PC-3 (cell line): ENCODE measurements around the gene JCAD. TPM values are rescaled to one million over a fixed set of nuclear protein-coding genes. Genes with fewer than 3 reads are reported as not detected.

Experiments
- ATAC-seq: fragments of 200-7000 bp; cut with Tn5 transposase; 2 replicates; pipeline ENCODE4 v1.9.1; 2020; ENCODE audit warnings: mild to moderate bottlenecking, moderate library complexity
- BruUV-seq: library from RNA; stranded (reverse); fragments of 400-500 nt; replicated peaks from 2 replicates; lab custom pipeline; 2021; lab: Mats Ljungman, UMichigan
- CTCF ChIA-PET: fragments of 300-600 bp; sonication (Branson Sonifier 250); formaldehyde crosslinking; loops from one replicate; lab custom pipeline; 2022; ENCODE audit warnings: antibody characterized with exemption; lab: Charles Lee
- POLR2A ChIA-PET: fragments of 300-600 bp; sonication (Branson Sonifier 250); formaldehyde crosslinking; loops from one replicate; lab custom pipeline; 2022; ENCODE audit warnings: antibody characterized with exemption; ENCODE audit not compliant: unreplicated experiment; lab: Charles Lee
- DNase-seq: peaks from one replicate; pipeline ENCODE4 v3.0.0-alpha.2; 2015
- H2AFZ ChIP-seq: fragments of 300-600 bp; sonication (generic); 2 replicates; pipeline ENCODE4 v1.6.0; 2016; ENCODE audit warnings: antibody characterized with exemption, low read length
- H3F3A ChIP-seq: fragments of 300-600 bp; sonication (generic); one replicate; pipeline ENCODE4 v1.6.0; 2017; ENCODE audit warnings: antibody characterized with exemption, low read length, control low read depth, mild to moderate bottlenecking; ENCODE audit not compliant: unreplicated experiment
- H3K27ac ChIP-seq: fragments of 300-600 bp; sonication (generic); 2 replicates; pipeline ENCODE4 v1.5.1; 2016; ENCODE audit warnings: mild to moderate bottlenecking, low read length
- H3K27me3 ChIP-seq: fragments of 300-600 bp; sonication (generic); 2 replicates; pipeline ENCODE4 v1.6.1; 2016; ENCODE audit warnings: low read length, mixed read lengths
- H3K36me3 ChIP-seq: fragments of 300-600 bp; sonication (generic); 2 replicates; pipeline ENCODE4 v1.6.1; 2016; ENCODE audit warnings: low read depth, mixed run types, low read length, mixed read lengths
- H3K4me1 ChIP-seq: fragments of 300-600 bp; sonication (generic); 2 replicates; pipeline ENCODE4 v1.5.1; 2016; ENCODE audit warnings: low read length; ENCODE audit not compliant: insufficient read depth
- H3K4me2 ChIP-seq: fragments of 300-600 bp; sonication (generic); 2 replicates; pipeline ENCODE4 v1.6.0; 2016; ENCODE audit warnings: low read length
- H3K4me3 ChIP-seq: fragments of 300-600 bp; sonication (generic); 2 replicates; pipeline ENCODE4 v1.5.1; 2016; ENCODE audit warnings: mild to moderate bottlenecking, low read length, mixed read lengths
- H3K79me2 ChIP-seq: fragments of 300-600 bp; sonication (generic); 2 replicates; pipeline ENCODE4 v1.6.1; 2017; ENCODE audit warnings: low read length, mixed read lengths
- H3K9ac ChIP-seq: fragments of 300-600 bp; sonication (generic); 2 replicates; pipeline ENCODE4 v1.6.0; 2016; ENCODE audit warnings: mild to moderate bottlenecking, low read length
- H3K9me2 ChIP-seq: fragments of 300-600 bp; sonication (generic); replicated peaks from 2 replicates; pipeline ENCODE4 v1.6.1; 2016; ENCODE audit warnings: mixed run types, low read length, mixed read lengths
- H3K9me3 ChIP-seq: fragments of 300-600 bp; sonication (generic); 2 replicates; pipeline ENCODE4 v1.6.1; 2016; ENCODE audit warnings: low read length, mixed read lengths
- H4K20me1 ChIP-seq: fragments of 300-600 bp; sonication (generic); 2 replicates; pipeline ENCODE4 v1.6.1; 2016; ENCODE audit warnings: low read length, mixed read lengths
- CTCF ChIP-seq: fragments of 300-600 bp; sonication (generic); conservative IDR thresholded peaks from 2 replicates; pipeline ENCODE4 v1.5.1; 2017; ENCODE audit warnings: antibody characterized with exemption, low read depth, mild to moderate bottlenecking, low read length
- EZH2 ChIP-seq: fragments of 300-600 bp; sonication (generic); IDR thresholded peaks from one replicate; pipeline ENCODE4 v1.6.1; 2017; ENCODE audit warnings: antibody characterized with exemption, mild to moderate bottlenecking, low read length; ENCODE audit not compliant: unreplicated experiment
- EZH2phosphoT487 ChIP-seq: fragments of 300-600 bp; sonication (generic); IDR thresholded peaks from 2 replicates; pipeline ENCODE4 v1.6.1; 2018; ENCODE audit warnings: mild to moderate bottlenecking, antibody characterized with exemption, low read length, borderline replicate concordance
- intact Hi-C: fragments of 100-400 bp; cut with micrococcal nuclease; formaldehyde crosslinking; loops from 2 replicates; pipeline ENCODE4 v1.9.0; 2023
- total RNA-seq: library from RNA; depleted of rRNA; stranded (reverse); fragments of >200 nt; gene quantifications from 2 replicates; pipeline ENCODE4 v1.2.3, GENCODE V29; 2014

Gene JCAD
- total RNA-seq, 1 experiment from 2014 or later: 5.0 TPM

GRCh38 chr10:30091136-30091535 is 31.8 kb upstream of the JCAD start:
- H3K9me2 ChIP-seq: no peaks in the 10 kb centered on the region
- DNase-seq (no peak), ATAC-seq (no peak)
- H2AFZ ChIP-seq: no peak overlapping the region
- no peaks in the 10 kb centered on the region for H3F3A ChIP-seq
- H3K9me3 ChIP-seq: no peaks in the 10 kb centered on the region
- H3K9ac ChIP-seq: no peak overlapping the region
- no peak overlapping the region for H3K27ac ChIP-seq
- CTCF ChIA-PET: no interaction called here
- H3K27me3 ChIP-seq: no peaks in the 10 kb centered on the region
- no peaks in the 10 kb centered on the region for H4K20me1 ChIP-seq
- peaks cover 12% of the 10 kb centered on the region for H3K4me1 ChIP-seq
- TF ChIP-seq CTCF (no peak), EZH2 (no peak), EZH2phosphoT487 (no peak)
- H3K4me2 ChIP-seq: no peak overlapping the region
- no TSS peak for BruUV-seq
- H3K36me3 ChIP-seq: no peaks in the 10 kb centered on the region
- no peak overlapping the region for H3K4me3 ChIP-seq
- POLR2A ChIA-PET: no interaction called here
- intact Hi-C loops: no loop called here
- H3K79me2 ChIP-seq: no peaks in the 10 kb centered on the region

GRCh38 chr10:30088178-30088577 is 28.8 kb upstream of the JCAD start:
- Histone ChIP-seq H3K4me2 (no peak overlapping the region), H4K20me1 (no peaks in the 10 kb centered on the region), H3K9ac (no peak overlapping the region), H3K9me3 (no peaks in the 10 kb centered on the region), H2AFZ (no peak overlapping the region), H3K9me2 (no peaks in the 10 kb centered on the region), H3K27me3 (no peaks in the 10 kb centered on the region), H3K4me3 (no peak overlapping the region), H3K79me2 (no peaks in the 10 kb centered on the region), H3F3A (no peaks in the 10 kb centered on the region), H3K36me3 (no peaks in the 10 kb centered on the region), H3K27ac (no peak overlapping the region), H3K4me1 (peaks cover 12% of the 10 kb centered on the region)
- intact Hi-C loops: no loop called here
- no peak for DNase-seq
- no peak for TF ChIP-seq EZH2phosphoT487
- no peak for TF ChIP-seq EZH2
- TF ChIP-seq CTCF: no peak
- BruUV-seq: no TSS peak
- ATAC-seq: no peak
- ChIA-PET CTCF (no interaction called here), POLR2A (no interaction called here)

GRCh38 chr10:30083934-30084333 is 24.5 kb upstream of the JCAD start:
- H3K4me1 ChIP-seq: no peaks in the 10 kb centered on the region; the same call in 1 of the 2 replicates
- no peak overlapping the region for H3K9ac ChIP-seq
- TF ChIP-seq EZH2: no peak
- H3K9me3 ChIP-seq: no peaks in the 10 kb centered on the region
- H3K9me2 ChIP-seq: no peaks in the 10 kb centered on the region
- DNase-seq: no peak
- ChIA-PET CTCF (no interaction called here), POLR2A (no interaction called here)
- BruUV-seq: no TSS peak
- H3K4me3 ChIP-seq: no peak overlapping the region
- intact Hi-C loops: no loop called here
- no peak overlapping the region for H3K27ac ChIP-seq
- no peaks in the 10 kb centered on the region for H3K27me3 ChIP-seq
- H3K36me3 ChIP-seq: no peaks in the 10 kb centered on the region
- no peaks in the 10 kb centered on the region for H3F3A ChIP-seq
- no peaks in the 10 kb centered on the region for H4K20me1 ChIP-seq
- no peaks in the 10 kb centered on the region for H3K79me2 ChIP-seq
- H2AFZ ChIP-seq: no peak overlapping the region
- no peak for ATAC-seq
- H3K4me2 ChIP-seq: no peak overlapping the region
